K562 (cell line): ENCODE results near the gene FLOT2. TPM values are rescaled to one million over a fixed set of nuclear protein-coding genes. Genes with fewer than 3 reads are reported as not detected.
A peak's percentile ranks its signal among the peaks of the same experiment; 100 is the strongest.

ENCODE experiments used
- ADNP ChIP-seq: fragments of 200-800 bp; sonication (Bioruptor generic); IDR thresholded peaks from 2 replicates; pipeline ENCODE4 v1.6.1; 2016; ENCODE audit warnings: missing genetic modification characterization, missing compliant biosample characterization
- ARID3B ChIP-seq: fragments of 250-450 bp; sonication (Bioruptor Pico); IDR thresholded peaks from 2 replicates; pipeline ENCODE4 v1.4.0; 2020; ENCODE audit warnings: borderline replicate concordance
- CTCF ChIP-seq, 3 experiments: IDR thresholded peaks in 2 of 3; conservative IDR thresholded peaks in 1 of 3; 2 replicates each; pipeline ENCODE4 v1.5.1; 2011 to 2012; ENCODE audit warnings: low read length in 3 of 3, mild to moderate bottlenecking in 3 of 3, control low read depth in 2 of 3, improper control_type of control experiment in 1 of 3, inconsistent platforms in 1 of 3, low read depth in 1 of 3, mixed read lengths in 1 of 3, moderate library complexity in 1 of 3; ENCODE audit not compliant: insufficient read depth in 2 of 3
- DIDO1 ChIP-seq: fragments of 450-650 bp; IDR thresholded peaks from 2 replicates; pipeline ENCODE4 v1.6.1; 2016; ENCODE audit warnings: low read depth, missing biosample characterization, missing genetic modification characterization
- HNRNPUL1 ChIP-seq: fragments of 200-400 bp; formaldehyde crosslinking; IDR thresholded peaks from 2 replicates; pipeline ENCODE4 v1.6.1; 2017; ENCODE audit warnings: low read length
- JUNB ChIP-seq: fragments of 450-650 bp; formaldehyde crosslinking; conservative IDR thresholded peaks from 2 replicates; pipeline ENCODE4 v1.4.0; 2020; ENCODE audit warnings: mild to moderate bottlenecking
- KLF13 ChIP-seq: fragments of 450-650 bp; IDR thresholded peaks from 2 replicates; pipeline ENCODE4 v1.6.1; 2016; ENCODE audit warnings: missing genetic modification characterization, low read depth, mild to moderate bottlenecking, missing compliant biosample characterization, moderate library complexity, borderline replicate concordance
- L3MBTL2 ChIP-seq: fragments of 450-650 bp; IDR thresholded peaks from 2 replicates; pipeline ENCODE4 v1.6.1; 2016; ENCODE audit warnings: mild to moderate bottlenecking, moderate library complexity
- MCM3 ChIP-seq: fragments of 450-650 bp; IDR thresholded peaks from 2 replicates; pipeline ENCODE4 v1.6.1; 2016
- MYBL2 ChIP-seq, 2 experiments: fragments of 450-650 bp in 1 of 2; sonication (generic) in 1 of 2; formaldehyde crosslinking in 1 of 2; IDR thresholded peaks; 2 replicates each; pipeline versions ENCODE4 v1.6.1 to v1.8.1; 2017 to 2022; ENCODE audit warnings: borderline replicate concordance in 1 of 2, inconsistent platforms in 1 of 2, low read depth in 1 of 2, mild to moderate bottlenecking in 1 of 2, missing genetic modification reagents in 1 of 2, moderate library complexity in 1 of 2
- PCBP2 ChIP-seq: fragments of 200-400 bp; formaldehyde crosslinking; IDR thresholded peaks from 2 replicates; pipeline ENCODE4 v1.6.1; 2018; ENCODE audit warnings: low read length, low read depth, mild to moderate bottlenecking, moderate library complexity; ENCODE audit not compliant: poor library complexity, severe bottlenecking
- RBFOX2 ChIP-seq: fragments of 200-400 bp; formaldehyde crosslinking; IDR thresholded peaks from 2 replicates; pipeline ENCODE4 v1.6.1; 2017; ENCODE audit warnings: low read depth, mild to moderate bottlenecking, low read length, moderate library complexity
- RNF219 ChIP-seq: fragments of 250-450 bp; sonication (Bioruptor Pico); IDR thresholded peaks from 2 replicates; pipeline ENCODE4 v1.5.0; 2022; ENCODE audit warnings: mild to moderate bottlenecking
- SP2 ChIP-seq: IDR thresholded peaks from 2 replicates; pipeline ENCODE4 v1.6.1; 2011; ENCODE audit warnings: mild to moderate bottlenecking, low read depth, low read length, moderate library complexity; ENCODE audit not compliant: poor library complexity, severe bottlenecking; ENCODE audit errors: extremely low read depth
- ZNF174 ChIP-seq: fragments of 250-450 bp; sonication (Bioruptor Pico); IDR thresholded peaks from 2 replicates; pipeline ENCODE4 v1.4.0; 2020; ENCODE audit warnings: mild to moderate bottlenecking
- ZNF184 ChIP-seq: sonication (generic); formaldehyde crosslinking; IDR thresholded peaks from 2 replicates; pipeline ENCODE4 v1.5.0; 2020; ENCODE audit warnings: missing genetic modification reagents
- ZNF695 ChIP-seq: fragments of 450-650 bp; formaldehyde crosslinking; IDR thresholded peaks from 2 replicates; pipeline ENCODE4 v1.4.0; 2020; ENCODE audit warnings: mild to moderate bottlenecking, moderate library complexity
- polyA plus RNA-seq, 8 experiments: library from polyadenylated mRNA; depleted of rRNA in 4 of 8; stranded (reverse) in 5 of 8; unstranded in 3 of 8; fragments of >200 nt; fragmentation: Nextera tagmentation in 2 of 8; fragmentation: Illumina TruSeq in 1 of 8; extraction: Ambion mirVana in 2 of 8; extraction: Trizol in 1 of 8; gene quantifications; 2 replicates each; pipeline versions ENCODE4 v1.2.1 to v1.2.3, GENCODE V29; 2011 to 2014; ENCODE audit warnings: inconsistent platforms in 1 of 8, missing spikeins in 1 of 8
- total RNA-seq, 7 experiments: library from RNA; depleted of rRNA in 6 of 7; stranded (reverse); fragments of >200 nt in 6 of 7; fragmentation: Illumina TruSeq in 2 of 7; extraction: Trizol in 2 of 7; gene quantifications; 2 replicates each; pipeline versions ENCODE4 v1.2.1 to v1.2.3, GENCODE V29; 2011 to 2021; ENCODE audit warnings: low replicate concordance in 1 of 7

FLOT2 gene
- total and polyA plus RNA-seq, 9 of the 15 experiments (the other 6 are each of a cell fraction or from before 2014, with no cell fraction given) = 17.5 to 138 (median 41.7) TPM

GRCh38 chr17:28896884-28897768 is at the start of gene FLOT2 (continued):
- no peak for TF ChIP-seq SP2
- no peak for TF ChIP-seq DIDO1 (tag)
- no peak for TF ChIP-seq RNF219 (CRISPR knock-in tag)
- TF ChIP-seq ZNF695 (CRISPR knock-in tag) = peak; percentile 80; the same call in 1 of the 2 replicates
- TF ChIP-seq ARID3B (CRISPR knock-in tag) = no peak
- no peak for TF ChIP-seq MCM3
- peak; percentile 73 for TF ChIP-seq L3MBTL2
- TF ChIP-seq ADNP (tag) = no peak
- TF ChIP-seq PCBP2 = no peak
- no peak for TF ChIP-seq ZNF174
- peak; percentile 90 for TF ChIP-seq RBFOX2
- peak in 2 of 3 experiments; percentile 32 to 66; a peak in 5 of 6 replicates for TF ChIP-seq CTCF (IDR thresholded peaks at IDR 0.05 in 2 of 3, conservative IDR thresholded peaks at IDR 0.05 in 1 of 3; ENCODE audit: insufficient read depth in 2 of 3, low read depth in 1 of 3, low read length in 3 of 3)
- no peak for TF ChIP-seq HNRNPUL1
- TF ChIP-seq MYBL2 (IDR thresholded peaks at IDR 0.05; ENCODE audit: low read depth) = no peak
- TF ChIP-seq MYBL2 (CRISPR knock-in tag; IDR thresholded peaks at IDR 0.05; ENCODE audit: borderline replicate concordance) = no peak
- no peak for TF ChIP-seq ZNF184 (CRISPR knock-in tag)
- no peak for TF ChIP-seq KLF13
- 0 out of 2 replicates have a peak, but pooled peaks have one; percentile 28 for TF ChIP-seq JUNB (CRISPR knock-in tag)
